Activated T-cell treated with anti-CD3 and anti-CD28 coated beads, Interleukin-2, amount 50 U/mL, for 48 hours (primary cell): Measurements from ENCODE around the gene LTA.

ENCODE experiments used
- DNase-seq, 2 experiments: peaks; one replicate each; pipeline ENCODE4 v3.0.0-alpha.2; 2020

The LTA gene

DNA sequence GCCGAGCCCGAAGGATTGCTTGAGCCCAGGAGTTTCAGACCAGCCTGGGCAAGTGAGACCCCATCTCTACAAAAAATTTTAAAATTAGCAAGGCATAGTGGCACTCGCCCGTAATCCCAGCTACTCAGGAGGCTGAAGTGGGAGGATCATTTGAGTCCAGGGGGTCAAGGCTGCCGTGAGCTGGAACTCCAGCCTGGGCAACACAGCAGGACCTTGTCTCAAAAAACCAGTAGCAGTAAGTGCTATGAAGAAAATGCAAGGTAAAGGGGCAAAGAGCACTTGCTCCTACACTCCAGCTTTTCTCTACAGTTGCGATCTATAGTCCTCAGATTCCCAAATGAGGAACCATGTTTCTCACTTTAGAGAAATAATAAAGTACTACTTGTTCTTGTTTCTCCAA lies 28.4 kb upstream of the LTA start:
- no peak for DNase-seq

DNA sequence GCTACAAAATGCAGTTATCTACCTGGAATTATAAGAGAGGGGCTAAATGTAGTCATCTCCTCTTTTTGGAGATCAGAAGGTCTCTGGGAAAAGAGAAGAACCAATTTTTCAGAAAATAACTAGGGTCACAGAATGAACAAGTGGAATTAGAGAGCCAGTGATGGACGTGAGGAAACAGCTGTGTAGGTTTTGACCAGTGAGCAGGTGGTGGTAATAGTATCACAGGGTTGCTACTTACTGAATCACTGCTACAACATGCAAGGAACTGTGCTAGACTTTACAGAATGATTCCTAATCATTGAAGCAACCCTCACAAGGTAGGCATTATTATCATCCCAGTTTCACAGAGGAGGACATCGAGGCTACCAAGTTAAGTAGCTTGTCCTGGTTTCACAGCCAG lies 27.4 kb upstream of the LTA start:
- DNase-seq, result no peak

DNA sequence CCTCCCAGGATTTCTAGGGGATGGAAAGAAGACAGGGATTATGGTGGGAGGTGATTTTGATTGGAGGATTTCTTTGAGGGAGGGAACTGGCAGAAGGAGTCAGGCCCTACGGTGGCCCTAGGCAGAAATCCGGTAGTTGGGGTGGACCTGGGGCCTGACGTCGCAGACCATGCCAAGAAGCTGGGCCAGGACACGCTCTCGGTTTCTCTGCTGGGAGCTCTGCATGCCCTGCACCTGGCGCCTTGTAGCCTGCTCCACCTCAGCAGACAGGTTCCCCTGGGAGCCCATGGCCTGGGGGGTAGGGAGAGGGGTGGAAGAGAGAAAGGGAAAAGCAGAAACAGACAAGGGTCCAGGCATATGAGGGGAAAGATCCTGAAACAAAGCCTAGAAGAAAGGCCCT lies 26.8 kb upstream of the LTA start:
- DNase-seq, result no peak

DNA sequence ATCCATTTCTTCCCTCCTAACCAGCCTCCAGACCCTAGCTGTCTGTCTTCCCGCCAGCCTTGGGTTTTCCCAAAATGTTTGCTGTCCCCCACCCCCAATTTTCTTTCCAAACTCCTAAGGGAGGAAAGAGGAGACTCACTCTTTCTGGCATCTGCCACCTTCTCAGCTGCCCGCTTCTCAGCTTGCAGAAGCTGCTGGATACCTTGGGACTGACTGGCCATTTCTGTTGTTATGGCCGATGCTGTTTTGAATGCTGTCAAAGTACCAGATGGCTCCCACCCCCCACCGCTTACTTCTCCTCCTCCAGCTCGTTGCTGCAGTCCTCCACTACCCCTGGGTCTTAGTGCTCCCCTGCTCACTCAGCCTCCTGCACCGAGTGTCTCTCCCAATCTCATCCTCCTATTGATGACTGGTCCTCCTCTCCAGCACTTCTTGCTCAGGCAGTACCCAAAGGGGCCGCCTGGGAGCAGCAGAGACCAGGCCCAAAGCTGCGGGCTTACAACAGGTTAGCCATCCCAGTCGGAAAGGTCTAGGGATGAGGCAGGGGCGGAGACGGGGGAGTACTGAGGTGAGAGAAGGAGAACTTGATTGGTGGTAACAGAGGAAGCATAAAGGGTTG lies 25.6 kb upstream of the LTA start, which contains the start of gene ATP6V1G2:
ATP6V1G2 (minus strand) TSS at position 270 of the 619 bp plus-strand sequence; CDS start at position 221, 49 bp downstream.
- peak; percentile 96 to 97 for DNase-seq

DNA sequence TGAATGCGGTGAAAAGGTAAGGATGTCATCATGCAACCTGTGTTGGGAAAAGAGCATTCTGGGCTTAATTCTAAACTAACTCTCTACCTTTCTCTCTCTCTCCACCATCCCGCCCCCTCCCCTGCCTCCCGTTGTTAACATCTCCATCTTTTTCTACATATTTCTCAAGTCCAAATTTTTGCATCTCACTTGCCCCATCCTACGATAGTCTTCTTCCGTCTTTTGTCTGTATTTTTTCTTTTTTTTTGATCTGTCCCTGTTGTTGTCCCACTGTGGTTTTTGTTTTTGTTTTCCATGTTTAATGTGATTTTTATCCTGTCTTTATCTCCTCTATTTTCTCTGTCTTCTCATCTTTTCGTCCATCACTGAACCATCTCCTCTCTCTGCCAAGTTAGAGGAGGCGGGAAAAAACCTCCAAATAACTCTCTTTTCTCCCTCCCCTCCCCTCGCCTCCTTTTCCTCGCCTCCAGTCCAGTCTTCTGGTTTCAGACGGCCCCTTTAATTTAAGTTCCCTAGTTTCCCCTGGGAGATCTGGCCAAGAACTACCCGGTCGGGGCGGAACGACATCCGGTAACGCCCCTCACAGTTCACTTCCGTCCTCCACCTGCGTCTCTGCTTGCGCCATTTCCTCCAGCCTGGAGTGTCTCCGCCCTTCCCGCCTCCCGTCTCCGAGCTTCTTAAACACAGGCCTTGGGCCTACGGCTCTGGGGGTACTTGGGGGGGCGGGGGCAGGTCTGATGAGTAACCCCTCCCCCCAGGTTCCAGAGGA lies 24.9 kb upstream of the LTA start, which contains the start of gene NFKBIL1:
NFKBIL1 (plus strand) TSS at position 651 of the 769 bp plus-strand sequence; CDS start at position 738, 87 bp downstream.
- peak; percentile 93 to 95 for DNase-seq

DNA sequence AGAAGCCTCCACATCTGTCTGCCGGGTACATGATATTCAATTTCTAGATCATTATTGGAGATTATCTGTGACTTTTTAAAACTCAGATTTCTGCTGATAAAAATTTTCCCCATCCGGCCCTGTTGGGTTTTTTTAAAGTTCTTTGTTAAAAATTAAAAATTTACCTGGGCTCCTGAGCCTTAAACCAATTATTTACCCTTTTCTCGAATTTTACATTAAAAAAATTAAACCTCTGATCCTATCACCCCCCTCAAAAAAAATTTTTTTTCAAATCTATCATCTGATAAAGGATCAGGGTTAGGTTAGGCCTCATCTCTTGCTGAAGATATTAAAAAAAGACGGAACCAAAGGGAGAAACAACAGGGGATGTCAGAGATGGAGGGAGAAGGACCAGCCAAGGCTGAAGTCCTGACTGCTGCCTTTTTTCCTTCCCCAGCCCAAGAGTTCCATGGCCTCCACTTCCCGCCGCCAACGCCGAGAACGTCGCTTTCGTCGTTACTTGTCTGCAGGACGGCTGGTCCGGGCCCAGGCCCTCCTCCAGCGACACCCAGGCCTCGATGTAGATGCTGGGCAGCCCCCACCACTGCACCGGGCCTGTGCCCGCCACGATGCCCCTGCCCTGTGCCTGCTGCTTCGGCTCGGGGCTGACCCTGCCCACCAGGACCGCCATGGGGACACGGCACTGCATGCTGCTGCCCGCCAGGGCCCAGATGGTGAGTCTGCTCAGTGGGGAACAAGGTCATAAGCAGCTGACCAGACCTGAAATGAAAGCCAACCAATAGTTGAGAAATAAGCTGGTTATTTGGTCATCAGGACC lies 24.2 kb upstream of the LTA start:
- DNase-seq, result no peak

DNA sequence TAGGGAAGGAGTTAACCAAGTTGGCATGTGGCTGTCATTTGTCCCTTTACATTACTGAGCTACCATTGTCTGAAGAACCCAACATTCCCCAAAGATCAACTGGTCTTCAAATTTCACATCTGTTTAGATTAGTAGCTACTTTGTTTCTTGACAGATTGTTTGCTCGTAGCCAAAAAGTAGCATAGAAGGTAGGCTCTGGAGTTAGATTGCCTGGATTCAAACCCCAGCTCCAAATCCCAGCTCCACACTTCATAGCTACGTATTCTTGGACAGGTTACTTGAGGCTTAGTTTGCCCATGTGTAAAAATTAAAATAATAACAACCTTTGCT lies 23.6 kb upstream of the LTA start:
- no peak for DNase-seq

DNA sequence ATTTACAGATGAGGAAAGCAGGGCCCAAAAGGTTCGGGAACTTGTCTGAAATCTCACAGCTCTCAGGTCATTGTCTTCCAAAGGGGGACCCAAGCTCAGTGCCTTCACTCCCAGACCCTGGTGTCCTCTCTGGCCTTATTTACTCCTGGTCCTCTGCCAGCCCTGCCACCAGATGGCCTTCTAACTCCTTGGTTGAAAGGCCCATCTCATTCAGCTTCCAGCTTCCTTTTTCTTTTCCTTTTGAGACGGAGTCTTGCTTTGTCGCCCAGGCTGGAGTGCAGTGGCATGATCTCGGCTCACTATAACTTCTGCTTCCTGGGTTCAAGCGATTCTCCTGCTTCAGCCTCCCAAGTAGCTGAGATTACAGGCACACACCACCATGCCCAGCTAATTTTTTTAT lies 20.7 kb upstream of the LTA start:
- peak; percentile 76 to 77 for DNase-seq

DNA sequence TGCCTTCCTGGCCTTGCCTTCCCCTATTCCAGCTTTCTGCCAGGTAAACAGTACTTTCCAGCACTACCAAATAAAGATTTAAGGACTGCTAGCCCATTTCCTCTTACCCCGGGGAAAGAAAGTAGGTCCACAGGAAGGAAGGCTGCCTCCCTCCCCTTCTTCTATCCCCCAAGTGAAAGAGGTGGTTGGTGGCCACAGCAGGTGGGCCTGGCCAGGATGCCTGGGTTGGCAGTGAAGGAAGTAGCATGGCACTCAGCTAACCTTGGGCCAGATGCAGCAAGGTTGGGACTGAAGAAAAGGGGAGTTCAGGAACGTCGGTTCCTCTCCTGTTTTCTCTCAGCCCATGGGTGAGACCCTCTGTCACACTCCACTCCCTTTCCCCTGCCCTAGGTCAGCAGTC lies 15.8 kb upstream of the LTA start:
- no peak for DNase-seq

DNA sequence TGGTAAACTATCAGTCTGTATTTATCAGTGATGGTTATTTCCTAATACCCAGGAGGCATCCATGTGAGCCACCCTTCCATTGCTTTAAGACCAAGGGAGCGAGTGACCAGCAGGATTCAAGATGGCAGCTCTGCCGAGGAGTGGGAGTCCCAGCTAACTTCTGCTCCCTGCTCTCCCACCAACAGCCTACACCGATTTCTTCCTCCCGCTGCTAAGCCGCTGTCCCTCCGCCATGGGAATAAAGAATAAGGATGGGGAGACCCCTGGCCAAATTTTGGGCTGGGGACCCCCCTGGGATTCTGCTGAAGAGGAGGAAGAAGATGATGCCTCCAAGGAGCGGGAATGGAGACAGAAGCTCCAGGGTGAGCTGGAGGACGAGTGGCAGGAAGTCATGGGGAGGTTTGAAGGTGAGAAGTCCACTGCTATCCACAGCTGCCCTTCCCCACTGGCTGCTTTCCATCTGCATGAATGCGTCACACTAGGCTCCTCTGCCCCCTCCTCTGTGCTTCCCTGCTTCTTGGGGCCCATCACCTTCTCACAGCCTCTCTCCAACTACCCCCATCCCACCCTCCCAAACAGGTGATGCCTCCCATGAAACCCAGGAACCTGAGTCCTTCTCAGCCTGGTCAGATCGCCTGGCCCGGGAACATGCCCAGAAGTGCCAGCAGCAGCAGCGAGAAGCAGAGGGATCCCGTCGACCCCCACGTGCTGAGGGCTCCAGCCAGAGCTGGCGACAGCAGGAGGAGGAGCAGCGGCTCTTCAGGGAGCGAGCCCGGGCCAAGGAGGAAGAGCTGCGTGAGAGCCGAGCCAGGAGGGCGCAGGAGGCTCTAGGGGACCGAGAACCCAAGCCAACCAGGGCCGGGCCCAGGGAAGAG lies 14.4 kb upstream of the LTA start:
- DNase-seq, result no peak

DNA sequence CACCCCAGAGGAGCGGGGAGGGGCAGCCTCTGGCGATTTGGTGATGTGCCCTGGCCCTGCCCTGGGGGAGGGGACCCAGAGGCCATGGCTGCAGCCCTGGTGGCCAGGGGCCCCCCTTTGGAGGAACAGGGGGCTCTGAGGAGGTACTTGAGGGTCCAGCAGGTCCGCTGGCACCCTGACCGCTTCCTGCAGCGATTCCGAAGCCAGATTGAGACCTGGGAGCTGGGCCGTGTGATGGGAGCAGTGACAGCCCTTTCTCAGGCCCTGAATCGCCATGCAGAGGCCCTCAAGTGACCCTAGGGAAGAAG lies 13.8 kb upstream of the LTA start:
- DNase-seq, result no peak

DNA sequence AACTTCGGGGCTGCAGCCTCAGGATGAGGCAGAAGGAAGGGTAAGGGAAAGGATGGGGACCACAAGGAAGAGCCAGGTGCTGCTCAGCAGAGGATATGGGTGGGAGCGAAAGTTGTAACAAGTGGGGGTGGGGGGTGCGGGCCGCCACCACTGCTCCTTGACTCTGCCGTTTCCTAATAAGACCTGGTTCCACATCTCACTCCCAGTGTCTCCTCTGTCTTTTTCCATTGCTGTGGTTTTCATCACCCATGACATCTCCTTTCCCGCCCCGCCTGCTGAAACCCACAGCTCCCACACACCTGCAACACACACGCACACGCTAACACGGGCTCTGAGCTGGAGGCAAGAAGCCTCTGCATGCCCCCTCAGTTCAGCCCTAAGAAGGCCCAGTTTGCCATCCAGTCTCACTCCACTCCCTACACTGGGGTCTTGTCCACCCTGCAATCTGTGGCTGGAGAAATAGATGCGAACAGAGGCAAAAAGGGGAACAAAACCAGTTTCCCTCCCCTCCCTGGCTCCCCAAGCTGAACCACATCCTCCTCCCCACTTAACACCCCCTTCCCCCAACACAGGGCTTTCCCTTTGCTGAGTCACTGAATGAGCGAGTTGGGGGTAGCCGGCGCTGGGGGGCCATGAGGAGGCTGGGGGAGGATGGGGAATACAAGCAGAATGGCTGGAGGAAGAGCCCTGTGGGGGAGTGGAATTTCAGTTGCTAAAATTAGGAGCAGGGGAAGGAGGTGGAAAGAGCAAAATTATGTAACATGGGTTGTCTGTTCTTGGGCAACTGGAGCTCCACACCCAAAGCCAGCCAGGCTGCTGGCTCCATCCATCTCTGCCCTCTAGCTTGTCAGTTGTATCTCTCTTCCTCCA lies 13.2 kb upstream of the LTA start:
- peak; percentile 84 to 85 for DNase-seq

DNA sequence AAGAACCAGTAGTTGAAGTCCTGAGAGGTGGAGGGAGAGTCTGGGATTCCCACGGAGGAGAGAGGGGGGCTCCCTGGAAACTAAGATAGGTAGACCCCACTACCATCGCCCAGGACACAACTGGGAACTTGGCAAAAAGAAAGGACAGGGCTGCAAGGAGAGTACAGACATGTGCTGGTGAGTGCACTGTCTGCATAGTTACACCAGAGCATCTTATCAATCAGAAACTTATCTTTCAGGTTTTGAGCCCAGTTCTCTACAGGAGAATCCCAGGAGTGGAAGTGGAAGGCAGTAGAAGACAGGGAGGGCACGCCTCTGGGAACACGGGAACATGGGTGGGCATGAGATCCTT lies 12.5 kb upstream of the LTA start:
- DNase-seq, result no peak

DNA sequence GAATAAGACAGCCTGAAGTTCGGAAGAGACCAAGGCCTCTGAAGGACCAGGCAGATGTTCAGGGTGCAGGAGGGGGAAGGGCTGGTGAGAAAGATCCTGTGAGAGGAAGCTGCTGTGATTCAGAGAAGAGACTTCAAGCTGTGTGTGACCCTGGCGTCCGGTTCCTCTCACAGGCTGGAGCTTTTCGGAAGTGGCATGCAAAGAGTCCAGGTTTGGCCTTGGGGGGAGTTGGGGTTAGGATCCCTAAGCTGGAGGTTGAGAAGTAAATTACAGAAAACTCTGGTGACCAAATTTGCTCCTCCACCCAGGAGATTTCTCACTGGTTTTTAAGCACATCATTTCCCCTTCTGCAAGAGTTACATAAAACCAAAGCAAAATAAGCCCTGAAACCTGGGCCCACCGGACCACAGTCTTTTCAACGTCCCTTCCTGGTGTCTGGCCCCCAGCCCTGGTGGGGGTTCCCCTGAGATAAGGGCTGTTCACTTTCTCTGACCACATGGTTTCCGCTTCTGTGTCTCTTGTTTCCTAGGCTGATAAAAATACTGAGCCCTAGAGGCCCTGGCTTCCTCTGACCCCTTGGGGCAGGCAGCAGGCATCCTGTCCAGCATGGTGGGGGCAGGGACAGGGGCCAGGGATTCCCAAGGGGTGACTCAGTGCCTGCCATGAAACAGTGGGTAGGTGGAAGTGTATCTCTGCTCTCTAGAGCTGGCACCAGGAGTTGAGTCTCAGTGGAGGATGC lies 12.0 kb upstream of the LTA start:
- DNase-seq, result peak; percentile 78

DNA sequence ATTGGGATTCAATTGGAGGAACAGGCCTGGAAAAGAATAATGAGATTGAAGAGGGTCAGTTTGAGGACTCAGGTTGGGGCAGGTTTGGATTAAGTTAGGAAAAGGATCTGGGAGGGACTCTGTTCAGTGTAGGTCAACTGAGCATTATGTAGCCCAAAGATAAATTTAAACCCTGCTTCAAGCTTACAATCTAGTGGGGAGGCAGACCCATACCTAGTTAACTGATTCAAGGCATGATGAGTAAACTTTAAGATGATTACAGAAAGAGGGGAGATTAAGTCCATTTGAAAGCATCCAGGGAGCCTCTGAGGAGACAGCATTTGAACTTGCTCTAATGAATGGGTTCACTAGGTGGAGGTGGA lies 11.4 kb upstream of the LTA start:
- DNase-seq, result no peak

DNA sequence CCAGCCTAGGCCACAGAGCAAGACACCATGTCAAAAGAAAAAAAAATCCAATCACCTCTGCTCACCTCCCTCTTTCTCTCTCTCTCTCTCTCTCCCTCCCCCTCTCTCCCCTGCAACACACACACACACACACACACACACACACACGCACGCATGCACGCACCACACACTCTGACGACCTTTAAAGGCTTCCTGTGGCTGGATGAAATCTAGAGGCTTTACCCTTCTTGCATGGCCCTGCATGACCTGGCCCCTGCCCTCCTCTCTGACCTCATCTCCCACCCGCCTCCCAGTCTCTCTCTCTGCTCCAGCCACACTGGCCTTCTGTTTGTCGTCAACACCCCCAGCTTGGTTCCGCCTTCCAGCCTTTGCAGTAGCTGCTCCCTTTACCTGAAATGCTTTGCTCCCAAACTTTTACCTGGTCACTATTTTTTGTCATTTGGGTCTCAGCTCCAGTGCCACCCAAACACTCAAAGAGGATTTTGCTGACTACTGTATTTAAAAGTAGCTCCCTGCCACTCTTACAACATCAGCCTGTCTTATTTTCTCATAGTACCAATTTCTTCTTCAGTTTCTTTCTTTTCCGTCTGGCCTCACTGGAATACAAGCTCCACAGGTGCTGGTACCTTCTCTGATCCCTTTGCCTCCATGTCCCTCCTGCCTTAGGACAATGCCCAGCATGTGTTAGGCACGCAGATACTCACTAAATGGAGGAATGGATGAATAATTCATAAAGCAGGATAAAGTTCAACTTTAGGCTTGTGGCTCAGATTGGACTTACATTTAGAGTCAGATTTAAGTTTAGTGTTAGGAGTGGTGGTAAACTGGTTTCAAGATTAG lies 4.3 kb upstream of the LTA start:
- peak in 1 of 2 experiments; percentile 50 for DNase-seq

DNA sequence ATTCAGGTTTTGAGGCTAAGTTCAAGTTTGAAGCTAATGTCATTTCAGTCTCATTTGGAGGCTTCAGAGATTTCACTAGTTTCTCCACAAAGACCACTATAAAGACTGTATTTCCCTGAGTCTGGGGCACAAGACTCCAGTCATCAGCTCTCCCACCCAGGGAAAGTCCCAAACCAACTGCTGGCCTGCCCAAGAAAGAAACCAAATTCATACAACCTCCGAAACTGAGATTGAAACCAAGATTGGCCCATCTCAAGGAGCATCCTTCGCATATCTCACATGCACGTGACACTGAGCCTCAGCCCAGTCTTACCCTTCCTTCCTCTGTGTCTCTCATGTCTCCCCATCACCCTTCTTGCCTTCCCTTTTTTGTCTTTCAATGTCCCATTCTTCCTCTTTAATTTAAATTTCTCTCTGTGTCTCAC lies 3.5 kb upstream of the LTA start:
- DNase-seq, result peak; percentile 72 to 78

DNA sequence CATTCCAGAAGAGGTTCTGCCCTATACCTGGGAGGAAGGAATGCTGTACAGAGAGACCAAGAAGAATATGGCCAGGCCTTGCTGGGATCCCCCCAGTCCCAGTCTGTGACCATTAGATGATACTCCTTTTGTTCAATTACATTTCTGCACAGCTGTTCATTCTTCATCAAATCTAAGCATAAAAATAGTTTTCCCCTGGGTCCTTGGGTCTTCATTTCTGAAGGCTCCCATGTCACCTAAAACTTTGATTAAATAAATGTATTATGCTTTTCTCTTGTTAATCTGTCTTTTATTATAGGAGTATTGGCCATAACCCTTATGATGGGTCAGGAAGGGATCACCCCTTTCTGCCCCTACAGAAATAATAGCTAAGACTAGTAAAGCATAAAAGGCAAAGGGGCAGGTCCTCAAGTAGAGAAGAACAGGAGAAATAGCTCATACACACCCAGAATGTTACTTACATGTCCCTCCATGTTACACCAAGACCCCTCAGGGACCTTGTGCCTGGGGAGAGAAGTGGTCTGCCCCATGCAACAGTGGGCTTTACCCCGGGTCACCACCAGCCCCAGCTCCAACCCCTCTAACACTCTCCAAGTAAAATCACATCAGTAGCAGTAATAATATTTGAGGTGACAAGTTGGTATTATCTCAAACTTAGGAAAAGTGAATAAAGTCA lies 2.1 kb upstream of the LTA start:
- DNase-seq, result no peak

DNA sequence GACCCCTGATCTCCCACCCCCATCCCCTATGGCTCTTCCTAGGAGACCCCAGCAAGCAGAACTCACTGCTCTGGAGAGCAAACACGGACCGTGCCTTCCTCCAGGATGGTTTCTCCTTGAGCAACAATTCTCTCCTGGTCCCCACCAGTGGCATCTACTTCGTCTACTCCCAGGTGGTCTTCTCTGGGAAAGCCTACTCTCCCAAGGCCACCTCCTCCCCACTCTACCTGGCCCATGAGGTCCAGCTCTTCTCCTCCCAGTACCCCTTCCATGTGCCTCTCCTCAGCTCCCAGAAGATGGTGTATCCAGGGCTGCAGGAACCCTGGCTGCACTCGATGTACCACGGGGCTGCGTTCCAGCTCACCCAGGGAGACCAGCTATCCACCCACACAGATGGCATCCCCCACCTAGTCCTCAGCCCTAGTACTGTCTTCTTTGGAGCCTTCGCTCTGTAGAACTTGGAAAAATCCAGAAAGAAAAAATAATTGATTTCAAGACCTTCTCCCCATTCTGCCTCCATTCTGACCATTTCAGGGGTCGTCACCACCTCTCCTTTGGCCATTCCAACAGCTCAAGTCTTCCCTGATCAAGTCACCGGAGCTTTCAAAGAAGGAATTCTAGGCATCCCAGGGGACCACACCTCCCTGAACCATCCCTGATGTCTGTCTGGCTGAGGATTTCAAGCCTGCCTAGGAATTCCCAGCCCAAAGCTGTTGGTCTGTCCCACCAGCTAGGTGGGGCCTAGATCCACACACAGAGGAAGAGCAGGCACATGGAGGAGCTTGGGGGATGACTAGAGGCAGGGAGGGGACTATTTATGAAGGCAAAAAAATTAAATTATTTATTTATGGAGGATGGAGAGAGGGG lies 1.4 kb downstream of the LTA start:
- DNase-seq, result peak in 1 of 2 experiments; percentile 47
